ENCODE results near the gene SUGCT.

SUGCT gene

GRCh38 chr7:40800771-40801170 is 666.0 kb downstream of the SUGCT start:
- no peak for TF ChIP-seq CTCF (conservative IDR thresholded peaks at IDR 0.05; ENCODE audit: low read depth, low read length)
- H3K4me3 ChIP-seq (ENCODE audit: low read depth, low read length): no peak overlapping the region
- no peak for DNase-seq (ENCODE audit: low read depth)

- H3K4me3 ChIP-seq (ENCODE audit: low read depth, low read length): no peak overlapping the region
- no peak for TF ChIP-seq CTCF (conservative IDR thresholded peaks at IDR 0.05; ENCODE audit: low read depth, low read length)
- no peak for DNase-seq (ENCODE audit: low read depth)
Observed at GRCh38 chr7:40802497-40802896, 667.7 kb downstream of the SUGCT start.

GRCh38 chr7:40804477-40805215 is 669.8 kb downstream of the SUGCT start:
- TF ChIP-seq CTCF (conservative IDR thresholded peaks at IDR 0.05; ENCODE audit: low read depth, low read length): no peak
- DNase-seq (ENCODE audit: low read depth): no peak
- no peak overlapping the region for H3K4me3 ChIP-seq (ENCODE audit: low read depth, low read length)

DNA sequence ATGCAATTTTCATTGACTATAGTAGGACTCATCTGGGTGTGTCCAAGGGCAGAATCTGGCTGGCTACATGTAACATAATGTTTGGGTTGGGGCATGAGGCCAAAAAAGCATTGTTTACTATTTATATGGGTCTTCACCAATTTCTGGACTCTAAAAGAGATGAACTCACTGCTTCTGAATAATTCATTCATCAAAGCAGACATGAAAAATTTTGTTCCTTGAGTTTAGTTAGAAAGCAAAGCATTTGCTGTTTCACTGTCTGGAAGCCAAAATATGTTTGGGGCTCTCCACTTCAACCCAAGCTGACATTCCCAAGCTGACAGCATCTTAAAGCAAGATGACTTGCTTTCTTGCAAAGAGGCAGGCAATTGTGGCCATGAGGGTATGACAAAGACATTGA is 670.6 kb downstream of the SUGCT start:
- no peak for TF ChIP-seq CTCF (conservative IDR thresholded peaks at IDR 0.05; ENCODE audit: low read depth, low read length)
- DNase-seq (ENCODE audit: low read depth): no peak
- H3K4me3 ChIP-seq (ENCODE audit: low read depth, low read length): no peak overlapping the region

GRCh38 chr7:40808378-40808942 is 673.7 kb downstream of the SUGCT start:
- no peak overlapping the region for H3K4me3 ChIP-seq (ENCODE audit: low read depth, low read length)
- no peak for TF ChIP-seq CTCF (conservative IDR thresholded peaks at IDR 0.05; ENCODE audit: low read depth, low read length)
- DNase-seq (ENCODE audit: low read depth): peak; percentile 92

DNA sequence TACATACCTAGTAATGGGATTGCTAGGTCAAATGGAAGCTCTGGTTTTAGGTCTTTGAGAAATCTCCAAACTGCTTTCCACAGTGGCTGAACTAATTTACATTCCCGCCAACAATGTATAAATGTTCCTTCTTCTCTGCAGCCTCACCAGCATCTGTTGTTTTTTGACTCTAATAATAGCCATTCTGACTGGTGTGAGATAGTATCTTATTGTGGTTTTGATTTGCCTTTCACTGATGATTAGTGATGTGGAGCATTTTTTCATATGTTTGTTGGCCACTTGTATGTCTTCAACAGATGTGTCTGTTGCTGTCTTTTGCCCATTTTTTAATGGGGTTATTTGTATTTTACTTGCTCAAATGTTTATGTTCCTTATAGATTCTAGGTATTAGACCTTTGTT is 675.5 kb downstream of the SUGCT start:
- TF ChIP-seq CTCF (conservative IDR thresholded peaks at IDR 0.05; ENCODE audit: low read depth, low read length): no peak
- H3K4me3 ChIP-seq (ENCODE audit: low read depth, low read length): no peak overlapping the region
- DNase-seq (ENCODE audit: low read depth): no peak

DNA sequence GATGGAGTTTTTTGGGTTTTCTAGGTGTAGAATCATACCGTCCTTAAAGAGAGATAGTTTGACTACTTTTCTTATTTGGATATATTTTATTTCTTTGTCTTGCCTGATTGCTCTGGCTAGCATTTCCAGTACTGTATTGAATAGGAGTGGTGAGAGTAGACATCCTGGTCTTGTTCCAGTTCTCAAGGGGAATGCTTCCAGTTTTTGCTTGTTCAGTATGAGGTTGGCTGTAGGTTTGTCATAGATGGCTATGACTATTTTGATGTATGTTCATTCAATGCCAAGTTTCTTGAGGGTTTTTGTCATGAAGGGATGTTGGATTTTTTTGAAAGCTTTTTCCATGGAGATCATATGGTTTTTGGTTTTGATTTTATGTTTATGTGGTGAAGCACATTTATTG is 676.9 kb downstream of the SUGCT start:
- no peak overlapping the region for H3K4me3 ChIP-seq (ENCODE audit: low read depth, low read length)
- no peak for TF ChIP-seq CTCF (conservative IDR thresholded peaks at IDR 0.05; ENCODE audit: low read depth, low read length)

More for the DNA sequence above, 676.9 kb downstream of the SUGCT start:
- no peak for DNase-seq (ENCODE audit: low read depth)

All from choroid plexus epithelial cell (primary cell).